HG03280 (cell line): Measurements from ENCODE around the gene TMEM273.

Source experiments
- ATAC-seq: cut with Tn5 transposase; IDR thresholded peaks from one replicate; pipeline ENCODE4 v1.9.1; 2021; ENCODE audit warnings: mild to moderate bottlenecking, moderate library complexity; ENCODE audit not compliant: unreplicated experiment

TMEM273 gene

GRCh38 chr10:49166484-49167400 is 21.4 kb downstream of the TMEM273 start:
- ATAC-seq, result no peak

GRCh38 chr10:49165821-49166483 is 22.2 kb downstream of the TMEM273 start:
- ATAC-seq, result no peak

- ATAC-seq, result no peak
These were observed 22.9 kb downstream of the TMEM273 start for GRCh38 chr10:49165259-49165658.

- peak; percentile 82 for ATAC-seq
These were observed 23.5 kb downstream of the TMEM273 start for GRCh38 chr10:49164559-49165188.

- ATAC-seq, result no peak
These were observed 24.4 kb downstream of the TMEM273 start for GRCh38 chr10:49163741-49164140.

- no peak for ATAC-seq
These were observed 25.4 kb downstream of the TMEM273 start for GRCh38 chr10:49162761-49163310.

- ATAC-seq, result no peak
These were observed 26.1 kb downstream of the TMEM273 start for GRCh38 chr10:49162063-49162462.

- ATAC-seq, result no peak
These were observed 26.7 kb downstream of the TMEM273 start for GRCh38 chr10:49161411-49161997.

- no peak for ATAC-seq
These were observed 27.4 kb downstream of the TMEM273 start for GRCh38 chr10:49160814-49161213.

- no peak for ATAC-seq
These were observed 28.1 kb downstream of the TMEM273 start for GRCh38 chr10:49160110-49160509.

GRCh38 chr10:49158915-49159314 is 29.3 kb downstream of the TMEM273 start:
- ATAC-seq, result no peak

- ATAC-seq, result no peak
These were observed 29.8 kb downstream of the TMEM273 start for GRCh38 chr10:49158404-49158803.

- no peak for ATAC-seq
These were observed 31.0 kb downstream of the TMEM273 start for GRCh38 chr10:49157229-49157628.

GRCh38 chr10:49154641-49155040 is 33.5 kb downstream of the TMEM273 start:
- no peak for ATAC-seq

GRCh38 chr10:49153971-49154370 is 34.2 kb downstream of the TMEM273 start:
- no peak for ATAC-seq

GRCh38 chr10:49153115-49153514 is 35.1 kb downstream of the TMEM273 start:
- ATAC-seq, result no peak

- ATAC-seq, result no peak
These were observed 35.5 kb downstream of the TMEM273 start for GRCh38 chr10:49152663-49153062.

- ATAC-seq, result no peak
These were observed 36.2 kb downstream of the TMEM273 start for GRCh38 chr10:49152037-49152436.

- ATAC-seq, result no peak
These were observed 36.7 kb downstream of the TMEM273 start for GRCh38 chr10:49151481-49151880.

- ATAC-seq, result no peak
These were observed 37.2 kb downstream of the TMEM273 start for GRCh38 chr10:49151025-49151445.

GRCh38 chr10:49150426-49150825 is 37.8 kb downstream of the TMEM273 start:
- ATAC-seq, result no peak
